Cerebellar nuclear complex (tissue), 1 donor: Measurements from ENCODE around the gene PRKG2.
"Not testable (repeated sequence)": the region's sequence is repeated elsewhere in the genome, so short reads cannot be mapped to it uniquely, and the experiment has no call there.

Experiments used
- DNase-seq, 2 experiments: peaks; one replicate each; lab custom pipeline; 2025; lab: John Stamatoyannopoulos, UW

Gene PRKG2

GRCh38 chr4:81162752-81163458, 52.1 kb downstream of the PRKG2 start:
- no peak for DNase-seq

- not testable (repeated sequence) for DNase-seq
These were observed 61.2 kb downstream of the PRKG2 start for GRCh38 chr4:81153714-81154323.

- no peak for DNase-seq
These were observed 61.9 kb downstream of the PRKG2 start for GRCh38 chr4:81152839-81153713.

- no peak for DNase-seq
These were observed 65.0 kb downstream of the PRKG2 start for GRCh38 chr4:81149976-81150375.

- no peak for DNase-seq
These were observed 66.4 kb downstream of the PRKG2 start for GRCh38 chr4:81148576-81148975.

- DNase-seq, result no peak
These were observed 68.6 kb downstream of the PRKG2 start for GRCh38 chr4:81146466-81146865.

GRCh38 chr4:81143183-81143582, 71.8 kb downstream of the PRKG2 start:
- no peak for DNase-seq

GRCh38 chr4:81142744-81143143, 72.3 kb downstream of the PRKG2 start:
- no peak for DNase-seq

- no peak for DNase-seq
These were observed 77.1 kb downstream of the PRKG2 start for GRCh38 chr4:81137894-81138293.

- no peak for DNase-seq
These were observed 77.6 kb downstream of the PRKG2 start for GRCh38 chr4:81137446-81137845.

GRCh38 chr4:81136161-81136905, 78.7 kb downstream of the PRKG2 start:
- no peak for DNase-seq

GRCh38 chr4:81135501-81135900, 79.5 kb downstream of the PRKG2 start:
- no peak for DNase-seq

GRCh38 chr4:81131563-81131962, 83.5 kb downstream of the PRKG2 start:
- DNase-seq, result no peak

GRCh38 chr4:81131066-81131465, 84.0 kb downstream of the PRKG2 start:
- no peak for DNase-seq

- no peak for DNase-seq
These were observed 84.5 kb downstream of the PRKG2 start for GRCh38 chr4:81130569-81130968.

GRCh38 chr4:81120055-81120454, 95.0 kb downstream of the PRKG2 start:
- no peak for DNase-seq

GRCh38 chr4:81118086-81118485, 96.9 kb downstream of the PRKG2 start:
- DNase-seq, result no peak

GRCh38 chr4:81116566-81116965, 98.5 kb downstream of the PRKG2 start:
- DNase-seq, result no peak

GRCh38 chr4:81113024-81113423, 102.0 kb downstream of the PRKG2 start:
- no peak for DNase-seq

GRCh38 chr4:81109356-81109755, 105.7 kb downstream of the PRKG2 start:
- no peak for DNase-seq

- DNase-seq, result no peak
These were observed 108.9 kb downstream of the PRKG2 start for GRCh38 chr4:81106150-81106549.

- no peak for DNase-seq
These were observed 112.9 kb downstream of the PRKG2 start for GRCh38 chr4:81102107-81102506.
